Neural progenitor cell (in vitro differentiated cells): ENCODE measurements around the gene PER3.

Experiments used
- EZH2phosphoT487 ChIP-seq: fragments of 200-600 bp; sonication (generic); IDR thresholded peaks from 2 replicates; pipeline ENCODE4 v1.6.1; 2017; ENCODE audit warnings: antibody characterized with exemption
- TF ChIP-seq, protein P1 (sequence below): fragments of 200-600 bp; sonication (generic); IDR thresholded peaks from 2 replicates; pipeline ENCODE4 v1.5.1; 2017; ENCODE audit warnings: antibody characterized with exemption, mild to moderate bottlenecking

DNA sequence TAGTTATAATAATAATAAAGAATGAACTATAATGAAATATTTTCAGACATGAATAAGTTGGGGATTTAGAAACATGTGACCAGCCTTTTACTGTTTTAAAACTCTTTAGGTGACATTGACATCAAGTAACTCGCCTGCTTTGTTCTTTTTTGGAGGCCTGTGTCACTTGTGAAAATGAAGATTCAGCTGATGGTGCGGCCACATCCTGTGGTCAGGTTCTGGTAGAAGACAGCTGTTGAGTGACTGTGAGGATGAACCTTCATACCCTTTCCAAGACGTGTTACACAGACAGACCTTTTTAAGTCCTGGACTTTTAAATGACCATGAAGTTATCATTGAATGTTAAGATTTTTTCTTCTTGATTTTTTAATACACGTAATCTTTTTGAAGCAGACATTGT lies 58.4 kb downstream of the PER3 start:
- TF ChIP-seq, protein P1, sequence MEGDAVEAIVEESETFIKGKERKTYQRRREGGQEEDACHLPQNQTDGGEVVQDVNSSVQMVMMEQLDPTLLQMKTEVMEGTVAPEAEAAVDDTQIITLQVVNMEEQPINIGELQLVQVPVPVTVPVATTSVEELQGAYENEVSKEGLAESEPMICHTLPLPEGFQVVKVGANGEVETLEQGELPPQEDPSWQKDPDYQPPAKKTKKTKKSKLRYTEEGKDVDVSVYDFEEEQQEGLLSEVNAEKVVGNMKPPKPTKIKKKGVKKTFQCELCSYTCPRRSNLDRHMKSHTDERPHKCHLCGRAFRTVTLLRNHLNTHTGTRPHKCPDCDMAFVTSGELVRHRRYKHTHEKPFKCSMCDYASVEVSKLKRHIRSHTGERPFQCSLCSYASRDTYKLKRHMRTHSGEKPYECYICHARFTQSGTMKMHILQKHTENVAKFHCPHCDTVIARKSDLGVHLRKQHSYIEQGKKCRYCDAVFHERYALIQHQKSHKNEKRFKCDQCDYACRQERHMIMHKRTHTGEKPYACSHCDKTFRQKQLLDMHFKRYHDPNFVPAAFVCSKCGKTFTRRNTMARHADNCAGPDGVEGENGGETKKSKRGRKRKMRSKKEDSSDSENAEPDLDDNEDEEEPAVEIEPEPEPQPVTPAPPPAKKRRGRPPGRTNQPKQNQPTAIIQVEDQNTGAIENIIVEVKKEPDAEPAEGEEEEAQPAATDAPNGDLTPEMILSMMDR: no peak
- TF ChIP-seq EZH2phosphoT487: no peak
